HCT116 (cell line): ENCODE data around the gene APOL6. TPM values are rescaled to one million over a fixed set of nuclear protein-coding genes. Genes with fewer than 3 reads are reported as not detected.

Source experiments
- ATAC-seq: fragments of 200-7000 bp; cut with Tn5 transposase; 2 replicates; pipeline ENCODE4 v1.9.1; 2020; ENCODE audit warnings: mild to moderate bottlenecking, moderate library complexity
- BruUV-seq: library from RNA; stranded (reverse); fragments of 400-500 nt; replicated peaks from 2 replicates; lab custom pipeline; 2021; lab: Mats Ljungman, UMichigan
- CTCF ChIA-PET: fragments of 300-600 bp; sonication (Branson Sonifier 250); formaldehyde crosslinking; loops from one replicate; lab custom pipeline; 2021; ENCODE audit warnings: antibody characterized with exemption; lab: Charles Lee
- POLR2A ChIA-PET: fragments of 300-600, 350-600 bp; sonication (Branson Sonifier 250); formaldehyde crosslinking; loops from one replicate; lab custom pipeline; 2021; ENCODE audit warnings: antibody characterized with exemption; lab: Charles Lee
- RAD21 ChIA-PET, 2 experiments: fragments of 300-600 bp; sonication (Branson Sonifier 250); formaldehyde crosslinking; loops; one replicate each; lab custom pipeline; 2023; ENCODE audit warnings: low total read pairs in 2 of 2; ENCODE audit not compliant: uncharacterized antibody in 2 of 2, unreplicated experiment in 2 of 2, low non-redundant PET in 1 of 2; lab: Charles Lee
- DNase-seq: peaks from one replicate; pipeline ENCODE4 v3.0.0-alpha.2; 2010; ENCODE audit warnings: low read depth, low spot score
- H2AFZ ChIP-seq: fragments of 200-600 bp; shearing (Covaris generic), sonication (generic); 2 replicates; pipeline ENCODE4 v1.6.1; 2017; ENCODE audit warnings: low read depth, mixed run types, mixed read lengths, antibody characterized with exemption, low read length; ENCODE audit not compliant: poor library complexity, severe bottlenecking
- H3K27ac ChIP-seq: 2 replicates; pipeline ENCODE4 v1.5.1; 2012; ENCODE audit warnings: low read depth, low read length
- H3K27me3 ChIP-seq: fragments of 200-600 bp; sonication (generic); 2 replicates; pipeline ENCODE4 v1.6.1; 2016; ENCODE audit warnings: mixed run types, low read length, mixed read lengths; ENCODE audit not compliant: insufficient read depth
- H3K36me3 ChIP-seq, 2 experiments: fragments of 200-500 bp in 1 of 2; fragments of 200-600 bp in 1 of 2; sonication (Bioruptor generic) in 1 of 2; sonication (generic) in 1 of 2; 2 replicates each; pipeline versions ENCODE4 v1.5.1 to v1.6.1; 2014 to 2016; ENCODE audit warnings: low read length in 2 of 2, inconsistent platforms in 1 of 2, mixed read lengths in 1 of 2, mixed run types in 1 of 2; ENCODE audit not compliant: insufficient read depth in 2 of 2, control insufficient read depth in 1 of 2
- H3K4me1 ChIP-seq, 2 experiments: fragments of 200-600 bp in 1 of 2; sonication (generic) in 1 of 2; 2 replicates each; pipeline versions ENCODE4 v1.5.1 to v1.6.1; 2012 to 2017; ENCODE audit warnings: low read length in 2 of 2, inconsistent platforms in 1 of 2, mild to moderate bottlenecking in 1 of 2, mixed read lengths in 1 of 2, mixed run types in 1 of 2, moderate library complexity in 1 of 2; ENCODE audit not compliant: insufficient read depth in 2 of 2, control insufficient read depth in 1 of 2
- H3K4me2 ChIP-seq: fragments of 200-600 bp; sonication (generic); 2 replicates; pipeline ENCODE4 v1.6.1; 2017; ENCODE audit warnings: mixed run types, low read length, mixed read lengths
- H3K4me3 ChIP-seq, 2 experiments: fragments of 200-600 bp in 1 of 2; sonication (generic) in 1 of 2; replicated peaks in 1 of 2; 2 replicates each; pipeline ENCODE4 v1.5.1; 2011 to 2016; ENCODE audit warnings: low read length in 2 of 2, control low read depth in 1 of 2, low read depth in 1 of 2, mild to moderate bottlenecking in 1 of 2, mixed read lengths in 1 of 2, mixed run types in 1 of 2
- H3K79me2 ChIP-seq: fragments of 200-600 bp; sonication (generic); 2 replicates; pipeline ENCODE4 v1.6.1; 2017; ENCODE audit warnings: mild to moderate bottlenecking, mixed run types, low read length, moderate library complexity, mixed read lengths; ENCODE audit not compliant: insufficient read depth
- H3K9ac ChIP-seq: fragments of 200-600 bp; sonication (generic); 2 replicates; pipeline ENCODE4 v1.6.1; 2016; ENCODE audit warnings: low read length, mixed read lengths
- H3K9me2 ChIP-seq: fragments of 200-600 bp; sonication (generic), shearing (Covaris generic); 2 replicates; pipeline ENCODE4 v1.6.1; 2017; ENCODE audit warnings: mixed run types, mild to moderate bottlenecking, moderate library complexity; ENCODE audit not compliant: insufficient read depth
- H3K9me3 ChIP-seq, 2 experiments: fragments of 200-500 bp in 1 of 2; fragments of 200-600 bp in 1 of 2; sonication (Bioruptor generic) in 1 of 2; sonication (generic) in 1 of 2; 2 replicates each; pipeline ENCODE4 v1.6.1; 2014 to 2017; ENCODE audit warnings: low read length in 2 of 2, mixed read lengths in 2 of 2, inconsistent platforms in 1 of 2, low read depth in 1 of 2, mild to moderate bottlenecking in 1 of 2, mixed run types in 1 of 2, moderate library complexity in 1 of 2; ENCODE audit not compliant: control insufficient read depth in 1 of 2, insufficient read depth in 1 of 2
- H4K20me1 ChIP-seq: fragments of 200-600 bp; sonication (generic), shearing (Covaris generic); 2 replicates; pipeline ENCODE4 v1.6.1; 2017; ENCODE audit warnings: mixed run types, mild to moderate bottlenecking, moderate library complexity; ENCODE audit not compliant: insufficient read depth
- ATF3 ChIP-seq: IDR thresholded peaks from 2 replicates; pipeline ENCODE4 v1.6.1; 2012
- CBX3 ChIP-seq: IDR thresholded peaks from 2 replicates; pipeline ENCODE4 v1.6.1; 2012; ENCODE audit warnings: low read depth
- POLR2A ChIP-seq: IDR thresholded peaks from 2 replicates; pipeline ENCODE4 v1.7.0; 2011; ENCODE audit warnings: borderline replicate concordance; ENCODE audit not compliant: insufficient read depth, insufficient read length; ENCODE audit errors: extremely low read depth
- POLR2AphosphoS5 ChIP-seq: IDR thresholded peaks from 2 replicates; pipeline ENCODE4 v1.6.1; 2011; ENCODE audit warnings: mild to moderate bottlenecking, low read depth, low read length, moderate library complexity
- RAD21 ChIP-seq: IDR thresholded peaks from 2 replicates; pipeline ENCODE4 v1.6.1; 2012; ENCODE audit warnings: low read depth, mild to moderate bottlenecking
- REST ChIP-seq: IDR thresholded peaks from 2 replicates; pipeline ENCODE4 v1.6.1; 2012; ENCODE audit warnings: low read depth
- SP1 ChIP-seq: IDR thresholded peaks from 2 replicates; pipeline ENCODE4 v1.6.1; 2012; ENCODE audit warnings: low read depth
- TCF7L2 ChIP-seq: IDR thresholded peaks from 2 replicates; pipeline ENCODE4 v1.7.0; 2011; ENCODE audit warnings: borderline replicate concordance, inconsistent platforms; ENCODE audit not compliant: insufficient read depth, insufficient read length; ENCODE audit errors: extremely low read depth
- intact Hi-C: fragments of 100-400 bp; cut with micrococcal nuclease; formaldehyde crosslinking; loops from 2 replicates; pipeline ENCODE4 v1.10.0; 2022
- total RNA-seq: library from RNA; stranded (reverse); gene quantifications from one replicate; pipeline ENCODE4 v1.2.1, GENCODE V29; 2021; ENCODE audit not compliant: unreplicated experiment
- TF ChIP-seq, protein P1 (sequence below), 3 experiments: fragments of 200-600 bp in 1 of 3; sonication (generic) in 1 of 3; IDR thresholded peaks in 2 of 3; conservative IDR thresholded peaks in 1 of 3; 2 replicates each; pipeline ENCODE4 v1.5.1; 2012 to 2017; ENCODE audit warnings: low read depth in 2 of 3, low read length in 2 of 3, antibody characterized with exemption in 1 of 3, borderline replicate concordance in 1 of 3, control low read depth in 1 of 3, mild to moderate bottlenecking in 1 of 3, mixed read lengths in 1 of 3, mixed run types in 1 of 3, moderate library complexity in 1 of 3; ENCODE audit not compliant: insufficient read depth in 1 of 3

APOL6 gene
- total RNA-seq, 1 experiment from 2014 or later: 0.84 TPM

- POLR2A ChIA-PET: interaction anchor here (0.7 to 1.5 kb wide), 12 partner anchors 21 to 497 kb away, joined by 3 to 4 read pairs (median 3); partner anchors contain the start of gene APOL6
Measured at GRCh38 chr22:35627267-35628041, 20.8 kb upstream of the APOL6 start.

More at GRCh38 chr22:35627267-35628041, 20.8 kb upstream of the APOL6 start:
- intact Hi-C loops: loop anchor here (1.0 to 2.0 kb wide), 3 partner anchors 215 to 497 kb away; no protein-coding TSS in a partner anchor
- BruUV-seq: TSS peak; percentile 81
- Histone ChIP-seq H3K9ac (peak overlapping the region; percentile 71), H2AFZ (peak overlapping the region; percentile 44), H3K4me2 (peak overlapping the region; percentile 80), H3K9me2 (no peaks in the 10 kb centered on the region), H3K79me2 (no peaks in the 10 kb centered on the region), H3K27ac (peak overlapping the region; percentile 89), H3K27me3 (no peaks in the 10 kb centered on the region), H4K20me1 (no peaks in the 10 kb centered on the region), H3K4me1 (peaks cover 41 to 67% of the 10 kb centered on the region in 2 experiments), H3K36me3 (no peaks in the 10 kb centered on the region), H3K9me3 (peaks cover 0 to 4% of the 10 kb centered on the region in 2 experiments; a peak in 1 of 4 replicates), H3K4me3 (peak overlapping the region; percentile 54 to 60)
- peak; percentile 68 for ATAC-seq
- DNase-seq: peak; percentile 69
- no peak for TF ChIP-seq TCF7L2
- TF ChIP-seq CBX3: peak; percentile 23; the same call in 1 of the 2 replicates
- TF ChIP-seq SP1: no peak
- peak; percentile 39 for TF ChIP-seq POLR2A
- TF ChIP-seq RAD21: peak; percentile 97
- no peak for TF ChIP-seq ATF3
- TF ChIP-seq REST: no peak
- TF ChIP-seq, protein P1, sequence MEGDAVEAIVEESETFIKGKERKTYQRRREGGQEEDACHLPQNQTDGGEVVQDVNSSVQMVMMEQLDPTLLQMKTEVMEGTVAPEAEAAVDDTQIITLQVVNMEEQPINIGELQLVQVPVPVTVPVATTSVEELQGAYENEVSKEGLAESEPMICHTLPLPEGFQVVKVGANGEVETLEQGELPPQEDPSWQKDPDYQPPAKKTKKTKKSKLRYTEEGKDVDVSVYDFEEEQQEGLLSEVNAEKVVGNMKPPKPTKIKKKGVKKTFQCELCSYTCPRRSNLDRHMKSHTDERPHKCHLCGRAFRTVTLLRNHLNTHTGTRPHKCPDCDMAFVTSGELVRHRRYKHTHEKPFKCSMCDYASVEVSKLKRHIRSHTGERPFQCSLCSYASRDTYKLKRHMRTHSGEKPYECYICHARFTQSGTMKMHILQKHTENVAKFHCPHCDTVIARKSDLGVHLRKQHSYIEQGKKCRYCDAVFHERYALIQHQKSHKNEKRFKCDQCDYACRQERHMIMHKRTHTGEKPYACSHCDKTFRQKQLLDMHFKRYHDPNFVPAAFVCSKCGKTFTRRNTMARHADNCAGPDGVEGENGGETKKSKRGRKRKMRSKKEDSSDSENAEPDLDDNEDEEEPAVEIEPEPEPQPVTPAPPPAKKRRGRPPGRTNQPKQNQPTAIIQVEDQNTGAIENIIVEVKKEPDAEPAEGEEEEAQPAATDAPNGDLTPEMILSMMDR (IDR thresholded peaks at IDR 0.05 in 2 of 3, conservative IDR thresholded peaks at IDR 0.05 in 1 of 3; ENCODE audit: borderline replicate concordance in 1 of 3, insufficient read depth in 1 of 3, low read depth in 2 of 3, low read length in 2 of 3): peak; percentile 29 to 92 (median 61); a peak in 5 of 6 replicates
- peak; percentile 64; the same call in 1 of the 2 replicates for TF ChIP-seq POLR2AphosphoS5
- ChIA-PET CTCF (interaction anchor here (0.8 to 2.4 kb wide), 7 partner anchors 26 to 551 kb away, joined by 3 to 13 read pairs (median 4); partner anchors contain the start of gene TOM1), RAD21 (interaction anchor here in 1 of 2 experiments (0.6 to 1.8 kb wide), 2 partner anchors 135 to 497 kb away, joined by 3 to 7 read pairs; no protein-coding TSS in a partner anchor)
